Heart right ventricle (tissue), 16 donors: ENCODE measurements around the gene NFATC1. TPM values are rescaled to one million over a fixed set of nuclear protein-coding genes. Genes with fewer than 3 reads are reported as not detected.

ENCODE experiments used
- ATAC-seq, 8 donors: fragments of 200-7000 bp; cut with Tn5 transposase; one replicate each; pipeline ENCODE4 v1.9.1; 2020; ENCODE audit warnings: mild to moderate bottlenecking in 8 of 8, moderate library complexity in 8 of 8, moderate number of reproducible peaks in 1 of 8
- DNase-seq, 2 donors: peaks; one replicate each; pipeline ENCODE4 v3.0.0-alpha.2; 2020
- H3K27ac ChIP-seq, 10 donors: fragments of 200-600 bp; sonication (generic) in 2 of 10; one replicate each; pipeline versions ENCODE4 v1.5.0 to v1.8.0; 2020 to 2022; ENCODE audit warnings: mild to moderate bottlenecking in 3 of 10
- H3K27me3 ChIP-seq, 7 donors: fragments of 200-600 bp; one replicate each; pipeline ENCODE4 v1.8.0; 2021 to 2022; ENCODE audit warnings: mild to moderate bottlenecking in 2 of 7
- H3K36me3 ChIP-seq, 9 donors: fragments of 200-600 bp; sonication (generic) in 1 of 9; one replicate each; pipeline versions ENCODE4 v1.5.0 to v1.8.0; 2020 to 2022; ENCODE audit warnings: mild to moderate bottlenecking in 2 of 9
- H3K4me1 ChIP-seq, 9 donors: fragments of 200-600 bp; sonication (generic) in 1 of 9; one replicate each; pipeline versions ENCODE4 v1.5.0 to v1.8.0; 2020 to 2022; ENCODE audit warnings: mild to moderate bottlenecking in 4 of 9
- H3K4me3 ChIP-seq, 10 donors: fragments of 200-600 bp; sonication (generic) in 2 of 10; one replicate each; pipeline versions ENCODE4 v1.5.0 to v1.8.0; 2020 to 2022; ENCODE audit warnings: mild to moderate bottlenecking in 7 of 10, moderate library complexity in 2 of 10
- H3K9me3 ChIP-seq, 11 donors: fragments of 200-600 bp in 10 of 11; sonication (generic) in 2 of 11; one replicate each; pipeline versions ENCODE4 v1.5.0 to v1.8.0; 2013 to 2022; ENCODE audit warnings: mild to moderate bottlenecking in 2 of 11, control low read depth in 1 of 11, moderate library complexity in 1 of 11
- WGBS, 2 donors: extraction: QIAGEN DNeasy Blood & Tissue Kit; methylation state at CpG; one replicate each; pipeline ENCODE4 v1.1.7; 2013; ENCODE audit warnings: inconsistent platforms in 1 of 2; 5-methylcytosine and 5-hydroxymethylcytosine counted together
- intact Hi-C, 10 donors: fragments of 100-400 bp; cut with DNase I; formaldehyde crosslinking; loops; one replicate each; pipeline versions ENCODE4 v1.11.1 to v1.14.2; 2022
- polyA plus RNA-seq, 2 donors: library from polyadenylated mRNA; stranded (reverse); fragments of 200-250 nt; gene quantifications; one replicate each; pipeline ENCODE4 v1.2.3, GENCODE V29; 2013
- total RNA-seq, 10 donors: library from RNA; stranded (reverse); fragmentation: NEBNext Ultra II Directional in 3 of 10; extraction: Animal tissue kit (Norgen Biotek cat#: 25700) in 3 of 10; gene quantifications; one replicate each; pipeline versions ENCODE4 v1.2.1 to v1.2.4, GENCODE V29; 2021 to 2023
- TF ChIP-seq, protein P1 (sequence below), 9 donors: fragments of 200-600 bp; sonication (generic) in 2 of 9; IDR thresholded peaks; one replicate each; pipeline versions ENCODE4 v1.5.0 to v1.8.0; 2021 to 2022; ENCODE audit warnings: antibody characterized with exemption in 9 of 9, mild to moderate bottlenecking in 5 of 9, moderate library complexity in 1 of 9
- donor health status: Arrhythmogenic right ventricular cardiomyopathy.
- donor health status: ischemic (EF 13 %, LVEDD 7.1; RV severe dilation, severe dysfunction).
- donor health status: healthy with polysubstance abuse.
- donor health status: DM: no; HTN: yes; CAD: no.
- donor health status: DM: no; HTN: no; CAD: no.
- donor health status: ischemic (EF 25% LVEDD 6.9; RV normal size, moderate dysfunction).
- donor health status: ischemic (EF 25% LVEDD 5.7; RV mildly dilated, moderate dysfunction).
- donor health status: healthy.
- donor health status: DM: yes; HTN: yes; CAD: no.
- donor health status: Ischemic cardiomyopathy.
- donor health status: ischemic (EF 35%, LVEDD 5.7; RV mildly dilated, moderate dysfunction).
- donor health status: nonischemic (EF 11% LVEDD 7.7; RV severe dilation, severe dysfunction).
- donor health status: DM: yes; HTN: yes; CAD: no.
- donor health status: PGD.
- donor health status: ischemic (EF 29% LVEDD 5.4; RV normal size, mild dysfunction).
- donor health status: nonischemic (EF 23%, LVEDD 6.1; RV moderate dilation, normal function).

Gene NFATC1
- total and polyA plus RNA-seq, 12 donors, result 6.3 to 23.8 (median 18.6) TPM

DNA sequence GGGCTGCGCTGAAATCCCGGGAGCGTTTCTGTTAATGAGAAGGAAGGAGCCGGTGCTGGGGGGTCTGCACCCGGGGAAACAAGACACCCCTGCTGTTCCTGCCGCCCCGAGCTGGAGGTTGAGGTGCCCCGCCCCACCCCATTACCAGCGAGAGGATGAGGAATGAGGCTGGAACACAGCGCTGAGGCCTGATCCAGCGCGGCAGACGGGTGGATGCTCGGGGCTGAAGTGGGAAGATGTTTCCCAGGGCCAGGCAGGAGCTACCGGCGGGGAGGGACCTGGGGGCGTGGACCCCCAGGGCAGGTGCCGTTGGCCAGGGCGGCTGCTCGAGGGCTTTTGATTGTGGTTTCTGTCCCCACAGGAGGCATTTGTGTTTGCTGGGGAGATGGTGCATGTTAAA lies 149.5 kb downstream of the NFATC1 start:
- no peaks in the 10 kb centered on the region for H3K36me3 ChIP-seq
- 90 to 93% methylated on average over 20 of the region's 20 CpGs for WGBS, 2 donors
- H3K4me1 ChIP-seq, result peaks cover 0 to 10% (median 4%) of the 10 kb centered on the region in 9 donors
- intact Hi-C loops, result no loop called here
- DNase-seq, result no peak
- no peak for ATAC-seq
- TF ChIP-seq, protein P1, sequence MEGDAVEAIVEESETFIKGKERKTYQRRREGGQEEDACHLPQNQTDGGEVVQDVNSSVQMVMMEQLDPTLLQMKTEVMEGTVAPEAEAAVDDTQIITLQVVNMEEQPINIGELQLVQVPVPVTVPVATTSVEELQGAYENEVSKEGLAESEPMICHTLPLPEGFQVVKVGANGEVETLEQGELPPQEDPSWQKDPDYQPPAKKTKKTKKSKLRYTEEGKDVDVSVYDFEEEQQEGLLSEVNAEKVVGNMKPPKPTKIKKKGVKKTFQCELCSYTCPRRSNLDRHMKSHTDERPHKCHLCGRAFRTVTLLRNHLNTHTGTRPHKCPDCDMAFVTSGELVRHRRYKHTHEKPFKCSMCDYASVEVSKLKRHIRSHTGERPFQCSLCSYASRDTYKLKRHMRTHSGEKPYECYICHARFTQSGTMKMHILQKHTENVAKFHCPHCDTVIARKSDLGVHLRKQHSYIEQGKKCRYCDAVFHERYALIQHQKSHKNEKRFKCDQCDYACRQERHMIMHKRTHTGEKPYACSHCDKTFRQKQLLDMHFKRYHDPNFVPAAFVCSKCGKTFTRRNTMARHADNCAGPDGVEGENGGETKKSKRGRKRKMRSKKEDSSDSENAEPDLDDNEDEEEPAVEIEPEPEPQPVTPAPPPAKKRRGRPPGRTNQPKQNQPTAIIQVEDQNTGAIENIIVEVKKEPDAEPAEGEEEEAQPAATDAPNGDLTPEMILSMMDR (IDR thresholded peaks at IDR 0.05), result no peak
- no peak overlapping the region for H3K4me3 ChIP-seq
- H3K9me3 ChIP-seq, result no peaks in the 10 kb centered on the region
- H3K27ac ChIP-seq, result no peak overlapping the region
- H3K27me3 ChIP-seq, result peaks cover 0 to 38% (median 0%) of the 10 kb centered on the region in 7 donors

DNA sequence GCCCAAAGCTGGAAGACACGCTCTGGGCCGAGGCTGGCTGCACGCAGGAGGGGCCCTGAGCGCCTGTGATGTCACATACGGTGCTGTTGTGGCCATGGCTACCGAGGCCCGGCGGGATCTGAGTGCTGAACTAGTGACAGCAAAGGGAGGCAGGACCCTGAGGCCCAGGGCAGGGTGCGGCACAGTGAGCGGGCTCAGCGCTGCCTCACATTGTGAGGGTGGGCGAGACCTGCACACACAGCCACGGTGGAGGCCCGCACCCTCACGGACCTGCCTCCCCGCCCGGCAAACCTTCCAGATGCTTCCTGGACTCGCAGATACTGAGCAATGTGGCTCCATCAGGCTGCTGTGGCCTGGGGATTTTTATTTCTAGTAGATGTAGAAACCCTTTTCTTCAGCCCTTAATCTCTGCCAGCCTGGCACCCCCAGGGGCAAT lies 150.0 kb downstream of the NFATC1 start:
- H3K27ac ChIP-seq, result no peak overlapping the region
- TF ChIP-seq, protein P1 (IDR thresholded peaks at IDR 0.05), result no peak
- no peaks in the 10 kb centered on the region for H3K9me3 ChIP-seq
- peaks cover 0 to 10% (median 4%) of the 10 kb centered on the region in 9 donors for H3K4me1 ChIP-seq
- H3K27me3 ChIP-seq, result peaks cover 0 to 38% (median 0%) of the 10 kb centered on the region in 7 donors
- intact Hi-C loops, result no loop called here
- no peak overlapping the region for H3K4me3 ChIP-seq
- 80 to 89% methylated on average over 18 of the region's 18 CpGs for WGBS, 2 donors
- ATAC-seq (no peak), DNase-seq (no peak)
- H3K36me3 ChIP-seq, result no peaks in the 10 kb centered on the region

DNA sequence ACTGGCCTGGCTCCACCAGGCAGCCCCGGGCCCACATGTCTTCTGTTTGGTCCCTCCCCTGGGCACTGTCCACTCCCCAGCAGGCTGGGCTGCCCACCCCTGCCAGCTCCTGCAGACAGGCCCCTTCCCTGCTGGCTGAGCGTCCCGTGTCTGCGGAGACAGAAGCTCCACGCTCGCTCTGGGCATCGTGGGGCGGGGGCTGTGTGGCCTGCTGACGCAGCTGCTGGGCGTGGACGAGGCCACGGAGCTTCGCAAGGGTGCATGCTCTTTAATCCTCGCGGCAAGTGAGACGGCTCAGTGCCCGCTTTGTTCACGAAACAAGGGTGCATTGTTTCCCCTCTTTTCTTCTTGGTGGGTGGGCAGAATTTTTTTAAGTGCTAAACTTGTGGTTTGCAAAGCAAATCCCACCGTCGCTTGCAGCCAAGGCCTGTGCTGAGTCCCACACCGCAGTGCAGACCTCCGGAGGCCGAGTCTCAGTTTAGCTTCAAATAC lies 151.1 kb downstream of the NFATC1 start:
- DNase-seq, result no peak
- H3K36me3 ChIP-seq, result no peaks in the 10 kb centered on the region
- H3K27me3 ChIP-seq, result peaks cover 0 to 38% (median 0%) of the 10 kb centered on the region in 7 donors
- no peaks in the 10 kb centered on the region for H3K9me3 ChIP-seq
- no peak overlapping the region for H3K27ac ChIP-seq
- TF ChIP-seq, protein P1 (IDR thresholded peaks at IDR 0.05), result no peak
- 83 to 88% methylated on average over 23 of the region's 23 CpGs for WGBS, 2 donors
- no peak overlapping the region for H3K4me3 ChIP-seq
- no peak for ATAC-seq
- peaks cover 0 to 10% (median 4%) of the 10 kb centered on the region in 9 donors for H3K4me1 ChIP-seq
- intact Hi-C loops, result no loop called here

DNA sequence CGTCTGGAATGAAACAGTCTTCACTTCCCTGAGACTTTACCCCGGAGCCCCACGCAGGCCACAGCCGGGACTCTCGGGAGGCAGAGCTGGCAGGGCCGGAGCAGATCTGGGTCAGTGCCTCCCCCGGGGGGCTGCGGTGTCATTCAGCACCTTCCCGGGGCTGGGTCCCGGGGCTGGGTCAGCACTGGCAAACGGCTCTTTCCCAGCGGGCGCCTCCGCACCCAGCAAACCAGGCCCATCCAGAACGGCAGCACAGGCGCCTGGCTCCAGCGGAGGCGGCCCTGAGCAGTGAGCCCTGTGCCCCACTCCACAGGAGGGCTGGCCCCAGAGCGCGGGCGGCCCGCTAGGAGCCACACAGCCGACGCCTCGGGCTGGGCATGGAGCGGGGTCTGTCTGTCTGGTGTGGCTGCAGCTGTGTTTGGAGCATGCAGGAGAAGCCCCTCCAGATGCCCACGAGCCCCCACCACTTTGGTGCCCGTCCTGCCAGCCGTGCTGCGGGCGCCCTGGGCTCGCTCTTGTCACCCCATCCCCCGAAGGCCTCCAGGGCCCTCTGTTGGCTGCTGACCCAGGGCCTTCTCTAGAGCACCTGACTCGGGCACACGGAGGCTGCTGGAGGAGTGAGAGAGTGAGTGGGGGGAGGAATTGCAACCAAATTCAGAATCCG lies 151.8 kb downstream of the NFATC1 start:
- Histone ChIP-seq H3K9me3 (no peaks in the 10 kb centered on the region), H3K36me3 (no peaks in the 10 kb centered on the region), H3K27me3 (peaks cover 0 to 38% (median 0%) of the 10 kb centered on the region in 7 donors), H3K4me1 (peaks cover 0 to 10% (median 4%) of the 10 kb centered on the region in 9 donors), H3K4me3 (no peak overlapping the region), H3K27ac (no peak overlapping the region)
- 83 to 87% methylated on average over 36 of the region's 36 CpGs for WGBS, 2 donors
- ATAC-seq (no peak), DNase-seq (no peak)
- intact Hi-C loops, result no loop called here
- TF ChIP-seq, protein P1 (IDR thresholded peaks at IDR 0.05), result no peak
